ENCODE results near the gene PSAT1. TPM values are rescaled to one million over a fixed set of nuclear protein-coding genes. Genes with fewer than 3 reads are reported as not detected.

The PSAT1 gene
- total and polyA plus RNA-seq, 2 of the 13 experiments (the other 11 are each of a cell fraction or from before 2014, with no cell fraction given), result 135 to 229 TPM

- H3K36me3 ChIP-seq (replicated peaks in 1 of 2; ENCODE audit: control insufficient read depth in 1 of 2, insufficient read depth in 2 of 2, low read length in 2 of 2), result peaks cover 40 to 80% of the 10 kb centered on the region in 2 experiments
- H3K4me1 ChIP-seq (ENCODE audit: insufficient read depth, low read length), result no peaks in the 10 kb centered on the region
- POLR2A ChIA-PET, result no interaction called here
- peaks cover 28% of the 10 kb centered on the region for H4K20me1 ChIP-seq (ENCODE audit: insufficient read depth, low read length)
- WGBS (ENCODE audit: low lambda C conversion rate), result 87% methylated on average over 4 of the region's 4 CpGs
- TF ChIP-seq KLF15 (CRISPR knock-in tag; IDR thresholded peaks at IDR 0.05; ENCODE audit: borderline replicate concordance) (no peak), KDM1A (CRISPR knock-in tag; IDR thresholded peaks at IDR 0.05) (no peak), CEBPZ (IDR thresholded peaks at IDR 0.05; ENCODE audit: low read length) (no peak), ZNF253 (CRISPR knock-in tag; IDR thresholded peaks at IDR 0.05; ENCODE audit: borderline replicate concordance) (no peak), HMG20A (CRISPR knock-in tag; IDR thresholded peaks at IDR 0.05; ENCODE audit: borderline replicate concordance) (no peak), HHEX (CRISPR knock-in tag; IDR thresholded peaks at IDR 0.05) (no peak), RBM22 (optimal IDR thresholded peaks at IDR 0.05; ENCODE audit: low read length) (no peak), ZNF121 (CRISPR knock-in tag; IDR thresholded peaks at IDR 0.05) (no peak), MBNL3 (CRISPR knock-in tag; conservative IDR thresholded peaks at IDR 0.05) (no peak), MNT (IDR thresholded peaks at IDR 0.05) (no peak)
- no peaks in the 10 kb centered on the region for H3K27me3 ChIP-seq (ENCODE audit: control insufficient read depth in 1 of 2, insufficient read depth in 2 of 2, low read length in 2 of 2)
- DNase-seq (ENCODE audit: low spot score), result no peak
- no peak overlapping the region for H3K4me3 ChIP-seq (replicated peaks in 1 of 3; ENCODE audit: insufficient read depth in 1 of 3, low read depth in 2 of 3, low read length in 3 of 3)
- H3K79me2 ChIP-seq (ENCODE audit: insufficient read depth, low read length), result peaks cover 13% of the 10 kb centered on the region
- H3K27ac ChIP-seq (ENCODE audit: extremely low read length, insufficient read depth, low read length), result no peak overlapping the region
- intact Hi-C loops (cut with micrococcal nuclease; ENCODE audit: unreplicated experiment), result no loop called here
- no peak for FAIRE-seq
- H3K4me2 ChIP-seq (ENCODE audit: low read depth, low read length), result no peak overlapping the region
- H3K9ac ChIP-seq (ENCODE audit: insufficient read depth, low read depth, low read length), result no peak overlapping the region
- H2AFZ ChIP-seq (ENCODE audit: low read length), result no peak overlapping the region
- CTCF ChIA-PET (ENCODE audit: low intra/inter-chr PET ratio, low total read pairs), result no interaction called here
- no peak for ATAC-seq
- no peaks in the 10 kb centered on the region for H3K9me3 ChIP-seq (ENCODE audit: low read length)
- no TSS peak for BruUV-seq (replicated peaks)
- in situ Hi-C loops (cut with HindIII; ENCODE audit: extremely low pct_ligation_motif_present, low pct_unique_long_range_greater_than_20kb), result no loop called here
Observed at GRCh38 chr9:78320030-78320693, 23.2 kb downstream of the PSAT1 start.

All from HepG2 (cell line).